CD4-positive, alpha-beta T cell treated with Interleukin-17A for 1 hour (primary cell): Measurements from ENCODE around the gene TCF7L2.

Experiments
- DNase-seq: peaks from one replicate; pipeline ENCODE4 v3.0.0-alpha.2; 2020

The TCF7L2 gene

GRCh38 chr10:112949875-112950507 is at the start of gene TCF7L2:
TCF7L2 (plus strand) TSS chr10:112950247; CDS start chr10:112950757, 510 bp downstream.
- peak; percentile 73 for DNase-seq

GRCh38 chr10:112902730-112903129 is 47.3 kb upstream of the TCF7L2 start:
- no peak for DNase-seq

GRCh38 chr10:112904000-112904399 is 46.0 kb upstream of the TCF7L2 start:
- no peak for DNase-seq

GRCh38 chr10:112906945-112907344 is 43.1 kb upstream of the TCF7L2 start:
- DNase-seq, result no peak

GRCh38 chr10:112907893-112908292 is 42.2 kb upstream of the TCF7L2 start:
- DNase-seq, result no peak

GRCh38 chr10:112911206-112911605 is 38.8 kb upstream of the TCF7L2 start:
- DNase-seq, result no peak

- no peak for DNase-seq
Measured at GRCh38 chr10:112912410-112912928, 37.6 kb upstream of the TCF7L2 start.

GRCh38 chr10:112913255-112913654 is 36.8 kb upstream of the TCF7L2 start:
- no peak for DNase-seq

- DNase-seq, result no peak
Measured at GRCh38 chr10:112913661-112914287, 36.3 kb upstream of the TCF7L2 start.

- DNase-seq, result no peak
Measured at GRCh38 chr10:112914288-112914952, 35.6 kb upstream of the TCF7L2 start.

GRCh38 chr10:112915590-112916572 is 34.2 kb upstream of the TCF7L2 start:
- DNase-seq, result no peak

- DNase-seq, result no peak
Measured at GRCh38 chr10:112917681-112918080, 32.4 kb upstream of the TCF7L2 start.

- DNase-seq, result no peak
Measured at GRCh38 chr10:112918771-112919170, 31.3 kb upstream of the TCF7L2 start.

- no peak for DNase-seq
Measured at GRCh38 chr10:112919721-112920120, 30.3 kb upstream of the TCF7L2 start.

GRCh38 chr10:112926906-112927688 is 22.9 kb upstream of the TCF7L2 start:
- DNase-seq, result no peak

GRCh38 chr10:112927980-112928379 is 22.1 kb upstream of the TCF7L2 start:
- no peak for DNase-seq

- DNase-seq, result no peak
Measured at GRCh38 chr10:112932658-112933057, 17.4 kb upstream of the TCF7L2 start.

GRCh38 chr10:112934193-112934592 is 15.9 kb upstream of the TCF7L2 start:
- DNase-seq, result no peak

- DNase-seq, result no peak
Measured at GRCh38 chr10:112938808-112939482, 11.1 kb upstream of the TCF7L2 start.

GRCh38 chr10:112945811-112946210 is 4.2 kb upstream of the TCF7L2 start:
- DNase-seq, result no peak

GRCh38 chr10:112946649-112947048 is 3.4 kb upstream of the TCF7L2 start:
- no peak for DNase-seq
